Sigmoid colon (tissue), 4 donors: ENCODE measurements around the gene TOX2.

ENCODE experiments used
- EP300 ChIP-seq, 4 donors: sonication (generic); formaldehyde crosslinking; IDR thresholded peaks; one replicate each; pipeline ENCODE4 v1.6.1; 2017; ENCODE audit warnings: antibody characterized with exemption in 4 of 4
- POLR2AphosphoS5 ChIP-seq, 4 donors: sonication (generic); formaldehyde crosslinking; IDR thresholded peaks; one replicate each; pipeline ENCODE4 v1.6.1; 2017; ENCODE audit warnings: antibody characterized with exemption in 4 of 4
- TF ChIP-seq, protein P1 (sequence below), 4 experiments: fragments of 450-650 bp in 3 of 4; fragments of 200-600 bp in 1 of 4; IDR thresholded peaks; one replicate each; pipeline ENCODE4 v1.5.1; 2016 to 2019; ENCODE audit warnings: antibody characterized with exemption in 4 of 4, mild to moderate bottlenecking in 3 of 4, moderate library complexity in 2 of 4

DNA sequence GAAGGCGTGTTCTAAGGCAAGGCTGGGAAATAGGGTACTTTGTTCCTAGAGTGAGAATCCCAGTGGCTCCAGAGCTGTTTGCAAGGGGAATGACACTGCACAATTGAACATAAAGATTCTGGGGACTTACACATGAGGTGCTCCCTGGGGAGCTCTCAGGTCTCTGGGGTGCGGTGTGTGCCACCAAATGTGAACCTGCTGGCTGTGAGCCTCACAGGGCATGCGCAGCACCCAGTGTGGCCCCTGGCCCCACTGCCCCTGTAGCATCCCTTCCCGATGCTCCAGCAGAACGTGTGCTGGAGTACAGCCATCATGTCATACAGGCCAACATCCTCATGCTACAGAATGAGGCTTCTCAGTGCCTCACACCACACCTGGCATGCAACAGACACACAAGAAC, 68.2 kb downstream of the TOX2 start:
- TF ChIP-seq, protein P1, sequence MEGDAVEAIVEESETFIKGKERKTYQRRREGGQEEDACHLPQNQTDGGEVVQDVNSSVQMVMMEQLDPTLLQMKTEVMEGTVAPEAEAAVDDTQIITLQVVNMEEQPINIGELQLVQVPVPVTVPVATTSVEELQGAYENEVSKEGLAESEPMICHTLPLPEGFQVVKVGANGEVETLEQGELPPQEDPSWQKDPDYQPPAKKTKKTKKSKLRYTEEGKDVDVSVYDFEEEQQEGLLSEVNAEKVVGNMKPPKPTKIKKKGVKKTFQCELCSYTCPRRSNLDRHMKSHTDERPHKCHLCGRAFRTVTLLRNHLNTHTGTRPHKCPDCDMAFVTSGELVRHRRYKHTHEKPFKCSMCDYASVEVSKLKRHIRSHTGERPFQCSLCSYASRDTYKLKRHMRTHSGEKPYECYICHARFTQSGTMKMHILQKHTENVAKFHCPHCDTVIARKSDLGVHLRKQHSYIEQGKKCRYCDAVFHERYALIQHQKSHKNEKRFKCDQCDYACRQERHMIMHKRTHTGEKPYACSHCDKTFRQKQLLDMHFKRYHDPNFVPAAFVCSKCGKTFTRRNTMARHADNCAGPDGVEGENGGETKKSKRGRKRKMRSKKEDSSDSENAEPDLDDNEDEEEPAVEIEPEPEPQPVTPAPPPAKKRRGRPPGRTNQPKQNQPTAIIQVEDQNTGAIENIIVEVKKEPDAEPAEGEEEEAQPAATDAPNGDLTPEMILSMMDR (IDR thresholded peaks at IDR 0.05) = no peak
- no peak for TF ChIP-seq EP300 (IDR thresholded peaks at IDR 0.05)
- TF ChIP-seq POLR2AphosphoS5 (IDR thresholded peaks at IDR 0.05) = no peak
